ENCODE results near the gene PPP2R2D.

- no peak for TF ChIP-seq RARB (CRISPR knock-in tag; IDR thresholded peaks at IDR 0.05)
- TF ChIP-seq OSR1 (CRISPR knock-in tag; IDR thresholded peaks at IDR 0.05): no peak
- TF ChIP-seq ARNTL (CRISPR knock-in tag; IDR thresholded peaks at IDR 0.05; ENCODE audit: borderline replicate concordance, low read depth): no peak
- TF ChIP-seq PPARA (CRISPR knock-in tag; IDR thresholded peaks at IDR 0.05; ENCODE audit: borderline replicate concordance): no peak
- TF ChIP-seq BACH2 (CRISPR knock-in tag; IDR thresholded peaks at IDR 0.05; ENCODE audit: borderline replicate concordance): no peak
- TF ChIP-seq CREB5 (CRISPR knock-in tag; IDR thresholded peaks at IDR 0.05; ENCODE audit: low read depth): no peak
Measured at GRCh38 chr10:131946321-131946751, 45.5 kb downstream of the PPP2R2D start.

All from SK-N-SH treated with all-trans-retinoic acid at 6 μM for 48 hours (cell line).